ENCODE results near the gene FOXN3. TPM values are rescaled to one million over a fixed set of nuclear protein-coding genes. Genes with fewer than 3 reads are reported as not detected.

FOXN3 gene
- total RNA-seq, 2 experiments from 2014 or later = 124 to 127 TPM

DNA sequence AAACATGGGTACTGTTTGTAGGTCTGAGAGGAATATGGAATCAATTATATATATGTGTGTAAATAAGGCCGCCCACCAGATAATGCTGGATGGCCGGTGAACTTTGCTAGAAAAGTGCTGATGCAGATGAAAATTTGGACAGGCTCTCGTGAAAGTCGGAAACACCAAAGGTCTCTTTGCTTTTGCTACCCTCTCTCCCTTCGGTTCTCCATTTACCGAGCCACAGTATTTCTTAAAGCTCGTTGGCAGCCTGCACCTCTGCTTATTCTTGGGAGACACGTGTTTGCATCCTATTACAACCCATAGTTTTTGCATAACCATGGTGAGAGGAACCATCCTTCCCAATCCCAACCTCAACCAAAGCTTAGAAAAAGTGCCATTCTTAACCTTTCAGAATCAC lies 109.6 kb downstream of the FOXN3 start:
- Mint-ChIP-seq H3K27ac (peak overlapping the region; percentile 55), H3K4me3 (no peak overlapping the region), H3K9me3 (no peaks in the 10 kb centered on the region), H3K27me3 (no peaks in the 10 kb centered on the region), H3K4me1 (ENCODE audit: low read depth) (peaks cover 63% of the 10 kb centered on the region), H3K36me3 (ENCODE audit: low read depth) (peaks cover 16% of the 10 kb centered on the region)
- no peak overlapping the region for H3K27ac ChIP-seq (ENCODE audit: low read depth in 1 of 2, low read length in 2 of 2)
- CTCF ChIA-PET = no interaction called here
- TF ChIP-seq, protein P1, sequence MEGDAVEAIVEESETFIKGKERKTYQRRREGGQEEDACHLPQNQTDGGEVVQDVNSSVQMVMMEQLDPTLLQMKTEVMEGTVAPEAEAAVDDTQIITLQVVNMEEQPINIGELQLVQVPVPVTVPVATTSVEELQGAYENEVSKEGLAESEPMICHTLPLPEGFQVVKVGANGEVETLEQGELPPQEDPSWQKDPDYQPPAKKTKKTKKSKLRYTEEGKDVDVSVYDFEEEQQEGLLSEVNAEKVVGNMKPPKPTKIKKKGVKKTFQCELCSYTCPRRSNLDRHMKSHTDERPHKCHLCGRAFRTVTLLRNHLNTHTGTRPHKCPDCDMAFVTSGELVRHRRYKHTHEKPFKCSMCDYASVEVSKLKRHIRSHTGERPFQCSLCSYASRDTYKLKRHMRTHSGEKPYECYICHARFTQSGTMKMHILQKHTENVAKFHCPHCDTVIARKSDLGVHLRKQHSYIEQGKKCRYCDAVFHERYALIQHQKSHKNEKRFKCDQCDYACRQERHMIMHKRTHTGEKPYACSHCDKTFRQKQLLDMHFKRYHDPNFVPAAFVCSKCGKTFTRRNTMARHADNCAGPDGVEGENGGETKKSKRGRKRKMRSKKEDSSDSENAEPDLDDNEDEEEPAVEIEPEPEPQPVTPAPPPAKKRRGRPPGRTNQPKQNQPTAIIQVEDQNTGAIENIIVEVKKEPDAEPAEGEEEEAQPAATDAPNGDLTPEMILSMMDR (IDR thresholded peaks at IDR 0.05) = no peak
- peaks cover 24% of the 10 kb centered on the region for H3K4me1 ChIP-seq (ENCODE audit: insufficient read depth, low read length)
- peaks cover 4% of the 10 kb centered on the region for H3K36me3 ChIP-seq (ENCODE audit: insufficient read depth, low read length)
- H3K4me3 ChIP-seq (ENCODE audit: low read length) = no peak overlapping the region
- no peaks in the 10 kb centered on the region for H3K27me3 ChIP-seq (ENCODE audit: control insufficient read depth in 1 of 2, insufficient read depth in 2 of 2, low read length in 2 of 2)
- DNase-seq = no peak
- H3K9me3 ChIP-seq (ENCODE audit: control insufficient read depth in 1 of 2, insufficient read depth in 1 of 2, low read length in 2 of 2) = no peaks in the 10 kb centered on the region
- intact Hi-C loops (cut with DNase I, micrococcal nuclease) = no loop called here
- no peak for ATAC-seq (ENCODE audit: poor library complexity)
- POLR2A ChIA-PET = no interaction called here

DNA sequence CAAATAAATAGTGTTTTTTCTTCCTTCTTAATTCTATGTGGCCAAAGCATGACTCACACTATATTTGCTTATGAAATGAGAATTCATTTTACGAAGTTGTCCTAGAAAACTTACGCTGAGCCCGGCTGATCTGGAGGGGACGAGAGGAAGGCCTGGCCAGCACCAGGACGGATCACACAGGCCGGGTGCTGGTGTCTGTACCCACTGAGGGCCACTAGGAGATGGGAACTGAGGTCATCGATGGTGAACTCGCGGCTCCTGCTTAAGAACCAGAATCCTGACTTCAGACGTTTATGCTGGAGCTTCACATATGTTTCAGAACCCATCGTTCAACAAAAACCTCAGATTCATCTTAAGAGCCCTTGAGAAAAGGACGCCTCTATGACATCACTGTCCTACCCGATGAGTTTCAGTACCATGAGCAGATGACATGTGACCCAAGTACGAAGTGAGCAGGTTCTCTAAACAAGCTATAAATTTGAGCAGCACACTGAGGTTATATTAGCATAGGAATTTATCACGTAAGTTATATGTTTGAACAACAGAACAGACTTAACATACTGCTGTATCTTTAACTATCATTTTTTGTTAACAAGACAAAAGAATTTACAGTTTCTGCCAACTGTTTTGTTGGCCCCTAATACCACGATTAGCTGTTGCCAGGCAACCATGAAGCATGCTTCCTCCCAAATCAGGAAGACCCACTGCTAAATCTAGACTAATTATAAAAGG lies 111.9 kb downstream of the FOXN3 start:
- Mint-ChIP-seq H3K4me3 (peak overlapping the region; percentile 39), H3K4me1 (ENCODE audit: low read depth) (peaks cover 67% of the 10 kb centered on the region), H3K9me3 (no peaks in the 10 kb centered on the region), H3K36me3 (ENCODE audit: low read depth) (peaks cover 26% of the 10 kb centered on the region), H3K27ac (peak overlapping the region; percentile 97), H3K27me3 (no peaks in the 10 kb centered on the region)
- DNase-seq (peak in 2 of 14 experiments; percentile 51 to 56), ATAC-seq (ENCODE audit: poor library complexity) (peak; percentile 48)
- H3K4me3 ChIP-seq (ENCODE audit: low read length) = no peak overlapping the region
- POLR2A ChIA-PET = interaction anchor here (1.1 kb wide), 1 partner anchor 9 kb away, joined by 3 read pairs; no protein-coding TSS in a partner anchor
- H3K36me3 ChIP-seq (ENCODE audit: insufficient read depth, low read length) = peaks cover 10% of the 10 kb centered on the region
- H3K27me3 ChIP-seq (ENCODE audit: control insufficient read depth in 1 of 2, insufficient read depth in 2 of 2, low read length in 2 of 2) = no peaks in the 10 kb centered on the region
- intact Hi-C loops (cut with DNase I, micrococcal nuclease) = loop anchor here in 1 of 2 experiments (2.0 kb wide), 2 partner anchors 60 to 112 kb away; partner anchors contain the start of gene FOXN3
- peak overlapping the region in 1 of 2 donors; percentile 52 for H3K27ac ChIP-seq (ENCODE audit: low read depth in 1 of 2, low read length in 2 of 2)
- CTCF ChIA-PET = no interaction called here
- TF ChIP-seq, protein P1 (IDR thresholded peaks at IDR 0.05) = no peak
- no peaks in the 10 kb centered on the region for H3K9me3 ChIP-seq (ENCODE audit: control insufficient read depth in 1 of 2, insufficient read depth in 1 of 2, low read length in 2 of 2)
- H3K4me1 ChIP-seq (ENCODE audit: insufficient read depth, low read length) = peaks cover 24% of the 10 kb centered on the region

- no peaks in the 10 kb centered on the region for H3K9me3 ChIP-seq (ENCODE audit: control insufficient read depth in 1 of 2, insufficient read depth in 1 of 2, low read length in 2 of 2)
- TF ChIP-seq, protein P1 (IDR thresholded peaks at IDR 0.05) = no peak
- DNase-seq = no peak
- H3K4me3 ChIP-seq (ENCODE audit: low read length) = no peak overlapping the region
- Mint-ChIP-seq H3K27ac (peak overlapping the region; percentile 97), H3K27me3 (no peaks in the 10 kb centered on the region), H3K9me3 (no peaks in the 10 kb centered on the region), H3K4me1 (ENCODE audit: low read depth) (peaks cover 71% of the 10 kb centered on the region), H3K36me3 (ENCODE audit: low read depth) (peaks cover 29% of the 10 kb centered on the region), H3K4me3 (no peak overlapping the region)
- H3K27ac ChIP-seq (ENCODE audit: low read depth in 1 of 2, low read length in 2 of 2) = peak overlapping the region in 1 of 2 donors; percentile 52
- peaks cover 10% of the 10 kb centered on the region for H3K36me3 ChIP-seq (ENCODE audit: insufficient read depth, low read length)
- H3K4me1 ChIP-seq (ENCODE audit: insufficient read depth, low read length) = peaks cover 24% of the 10 kb centered on the region
- CTCF ChIA-PET = no interaction called here
- intact Hi-C loops (cut with DNase I, micrococcal nuclease) = loop anchor here in 1 of 2 experiments (2.0 kb wide), 2 partner anchors 60 to 112 kb away; partner anchors contain the start of gene FOXN3
- H3K27me3 ChIP-seq (ENCODE audit: control insufficient read depth in 1 of 2, insufficient read depth in 2 of 2, low read length in 2 of 2) = no peaks in the 10 kb centered on the region
- POLR2A ChIA-PET = interaction anchor here (0.9 to 1.1 kb wide), 2 partner anchors 9 to 20 kb away, joined by 3 read pairs; no protein-coding TSS in a partner anchor
- no peak for ATAC-seq (ENCODE audit: poor library complexity)
Measured at GRCh38 chr14:89304561-89304960, 112.5 kb downstream of the FOXN3 start.
